IPS-NIHi11 (cell line): ENCODE measurements around the gene PNN.
A peak's percentile ranks its signal among the peaks of the same experiment; 100 is the strongest.

Source experiments
- DNase-seq: peaks from one replicate; pipeline ENCODE4 v3.0.0; 2012; ENCODE audit warnings: mixed read lengths, low spot score

Gene PNN

DNA sequence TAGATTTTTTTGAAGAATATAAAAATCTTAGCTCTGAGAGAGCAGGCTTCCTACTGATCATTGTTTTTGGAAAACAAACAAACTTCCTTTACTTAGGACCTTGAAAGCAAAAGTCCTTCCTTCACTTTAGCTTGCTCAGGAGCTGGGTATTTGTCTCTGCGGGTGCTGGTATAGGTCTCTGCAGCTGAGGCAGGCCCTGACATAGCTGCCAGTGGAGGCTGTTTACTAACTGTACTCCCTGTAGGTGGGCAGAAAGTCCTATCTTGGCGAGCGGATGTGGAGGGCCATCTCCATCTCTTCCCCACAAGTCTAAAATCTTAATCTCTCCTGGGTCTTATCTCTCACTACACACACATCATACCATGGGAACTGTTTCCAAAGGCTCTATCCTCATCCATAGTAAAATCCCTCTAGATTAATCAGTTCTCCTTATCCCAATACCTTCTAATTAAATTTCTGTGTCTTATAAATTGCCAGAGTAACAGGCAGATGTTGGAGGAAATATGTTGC, 54.6 kb downstream of the PNN start:
- DNase-seq = no peak

DNA sequence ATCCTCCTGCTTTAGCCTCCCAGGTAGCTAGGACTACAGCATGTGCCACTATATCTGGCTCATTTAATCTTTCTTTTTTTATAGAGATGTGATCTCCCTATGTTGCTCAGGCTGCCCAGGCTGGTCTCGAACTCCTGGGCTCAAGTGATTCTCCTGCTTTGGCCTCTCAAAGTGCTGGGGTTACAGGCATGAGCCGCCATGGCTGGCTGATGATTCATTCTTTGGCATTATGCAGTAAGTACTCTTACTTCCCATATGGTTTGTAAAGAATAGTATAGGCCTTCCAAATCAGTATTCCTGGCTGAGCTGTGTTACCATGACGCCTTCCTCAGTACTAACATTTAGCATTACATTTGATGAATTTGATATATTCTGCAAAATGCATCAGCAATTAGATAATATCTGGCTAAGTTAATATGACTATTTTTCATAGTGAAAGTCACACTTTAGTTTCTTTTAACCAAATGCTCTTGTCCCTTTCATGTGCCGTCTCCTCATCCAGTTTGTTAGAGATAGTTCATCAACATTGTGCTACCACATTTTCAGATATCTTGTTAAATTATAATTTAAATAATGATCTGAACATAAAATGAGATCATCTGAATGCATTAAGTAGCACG, 55.5 kb downstream of the PNN start:
- DNase-seq = no peak

- peak; percentile 29 for DNase-seq
These were observed 56.9 kb downstream of the PNN start for GRCh38 chr14:39231751-39232553.
